ENCODE measurements around the gene CASP4.
"Not testable (repeated sequence)": the region's sequence is repeated elsewhere in the genome, so short reads cannot be mapped to it uniquely, and the experiment has no call there.

The CASP4 gene

DNA sequence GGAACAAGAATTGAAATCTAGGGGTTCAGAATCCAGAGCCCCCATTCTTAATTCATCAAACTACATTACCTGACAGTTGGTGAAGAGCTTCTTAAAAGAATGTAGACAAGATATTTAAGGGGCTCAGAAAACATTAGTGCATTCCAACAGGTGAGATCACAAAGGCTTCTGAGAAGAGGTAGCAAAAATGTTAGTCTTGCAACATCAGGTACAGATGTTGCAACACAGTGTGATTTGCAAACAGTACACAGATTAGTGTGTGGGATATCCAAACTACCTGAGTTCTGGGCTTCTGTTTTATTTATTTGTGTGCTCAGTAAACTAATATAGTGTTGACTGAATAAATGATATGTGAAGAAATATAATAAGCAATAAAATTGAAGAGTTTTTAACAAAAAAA lies 11.8 kb downstream of the CASP4 start:
- no peak for DNase-seq (ENCODE audit: low spot score)

DNA sequence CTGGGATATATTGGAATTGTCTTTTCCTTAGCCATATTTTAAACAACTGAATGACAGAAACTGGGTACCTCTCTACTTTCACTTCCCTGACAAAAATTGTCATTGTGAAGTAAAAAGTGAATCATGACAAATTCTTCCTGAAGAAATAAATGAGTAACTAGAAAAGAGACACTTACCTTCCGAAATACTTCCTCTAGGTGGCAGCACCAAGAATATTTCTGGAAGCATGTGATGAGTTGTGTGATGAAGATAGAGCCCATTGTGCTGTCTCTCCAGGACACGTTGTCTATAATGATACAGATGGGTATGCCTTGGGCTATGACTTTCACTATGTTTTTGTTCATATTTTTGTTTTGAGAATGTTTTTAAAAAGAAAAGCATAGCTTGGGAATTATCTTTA lies 21.5 kb downstream of the CASP4 start:
- peak; percentile 36 for DNase-seq (ENCODE audit: low spot score)

DNA sequence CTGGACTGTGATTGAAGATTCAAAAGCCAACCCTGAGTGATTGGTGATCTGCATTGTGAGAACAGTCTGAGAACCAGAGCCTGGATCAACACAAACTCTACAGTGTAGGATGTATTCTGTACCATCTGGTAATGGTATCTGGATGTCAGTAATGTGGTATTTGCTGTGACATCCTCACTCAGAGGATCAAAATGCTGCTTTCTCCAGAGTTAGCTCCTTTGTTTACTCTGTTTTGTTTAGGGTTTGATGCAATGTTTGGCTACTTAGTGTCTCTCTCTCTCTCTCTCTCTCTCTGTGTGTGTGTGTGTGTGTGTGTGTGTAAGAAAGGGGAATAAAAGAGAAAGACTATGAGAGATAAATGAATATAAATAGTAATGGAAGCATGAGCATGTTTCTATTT lies 24.3 kb downstream of the CASP4 start:
- no peak for DNase-seq (ENCODE audit: low spot score)

DNA sequence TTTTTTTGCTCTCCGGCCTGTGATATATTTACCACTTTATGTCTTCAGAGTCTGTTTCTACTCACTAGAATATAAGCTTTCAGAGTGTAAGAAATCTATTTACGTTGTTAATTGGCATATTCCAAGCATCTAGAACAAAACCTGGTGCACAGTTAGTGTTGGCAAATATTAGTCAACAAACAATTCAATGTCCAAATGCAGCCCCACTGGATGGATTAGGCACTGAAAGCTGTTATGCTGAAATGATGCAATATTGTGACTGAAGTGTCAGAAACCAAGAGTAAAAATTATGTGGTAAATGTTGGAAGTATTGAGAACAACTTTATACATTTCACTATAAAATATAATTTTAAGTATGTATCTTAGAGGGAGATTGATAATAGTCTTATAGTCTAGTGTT lies 24.8 kb downstream of the CASP4 start:
- DNase-seq (ENCODE audit: low spot score), result no peak

DNA sequence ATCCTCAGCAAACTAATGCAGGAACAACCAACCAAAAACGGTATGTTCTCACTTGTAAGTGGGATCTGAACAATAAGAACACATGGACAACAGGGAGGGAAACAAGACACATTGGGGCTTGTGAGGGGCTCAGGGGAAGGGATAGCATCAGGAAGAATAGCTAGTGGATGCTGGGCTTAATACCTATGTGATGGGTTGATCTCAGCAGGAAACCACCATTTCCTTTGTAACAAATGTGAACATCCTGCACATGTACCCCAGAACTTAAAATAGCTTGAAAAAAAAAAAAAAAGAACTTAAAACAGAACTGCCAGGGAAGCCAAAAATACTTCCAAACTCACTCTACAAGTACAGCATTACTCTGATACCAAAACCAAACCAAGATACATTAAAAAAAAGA lies 33.8 kb downstream of the CASP4 start:
- DNase-seq (ENCODE audit: low spot score), result no peak

DNA sequence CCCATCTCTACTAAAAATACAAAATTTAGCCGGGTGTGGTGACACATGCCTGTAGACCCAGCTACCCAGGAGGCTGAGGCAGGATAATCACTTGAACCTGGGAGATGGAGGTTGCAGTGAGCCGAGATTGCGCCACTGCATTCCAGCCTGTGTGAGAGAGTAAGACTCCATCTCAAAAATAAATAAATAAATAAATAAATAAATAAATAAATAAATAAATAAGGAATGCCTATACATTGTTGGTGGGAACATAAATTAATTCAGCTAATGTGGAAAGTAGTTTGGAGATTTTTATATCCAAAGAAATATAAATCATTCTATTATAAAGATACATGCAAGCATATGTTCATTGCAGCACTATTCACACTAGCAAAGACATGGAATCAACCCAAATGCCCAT lies 34.3 kb downstream of the CASP4 start:
- not testable (repeated sequence) for DNase-seq (ENCODE audit: low spot score)

DNA sequence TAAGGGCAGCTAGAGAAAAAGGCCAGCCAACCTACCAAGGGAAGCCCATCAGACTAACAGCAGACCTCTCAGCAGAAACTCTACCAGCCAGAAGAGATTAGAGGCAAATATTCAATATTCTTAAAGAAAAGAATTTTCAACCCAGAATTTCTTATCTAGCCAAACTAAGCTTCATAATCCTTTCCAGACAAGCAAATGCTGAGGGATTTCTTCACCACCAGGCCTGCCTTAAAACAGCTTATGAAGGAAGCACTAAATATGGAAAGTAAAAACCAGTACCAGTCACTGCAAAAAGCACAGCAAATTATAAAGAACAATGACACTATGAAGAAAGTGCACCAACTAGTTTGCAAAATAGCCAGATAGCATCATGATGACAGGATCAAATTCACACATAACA lies 39.6 kb downstream of the CASP4 start:
- DNase-seq (ENCODE audit: low spot score), result no peak

DNA sequence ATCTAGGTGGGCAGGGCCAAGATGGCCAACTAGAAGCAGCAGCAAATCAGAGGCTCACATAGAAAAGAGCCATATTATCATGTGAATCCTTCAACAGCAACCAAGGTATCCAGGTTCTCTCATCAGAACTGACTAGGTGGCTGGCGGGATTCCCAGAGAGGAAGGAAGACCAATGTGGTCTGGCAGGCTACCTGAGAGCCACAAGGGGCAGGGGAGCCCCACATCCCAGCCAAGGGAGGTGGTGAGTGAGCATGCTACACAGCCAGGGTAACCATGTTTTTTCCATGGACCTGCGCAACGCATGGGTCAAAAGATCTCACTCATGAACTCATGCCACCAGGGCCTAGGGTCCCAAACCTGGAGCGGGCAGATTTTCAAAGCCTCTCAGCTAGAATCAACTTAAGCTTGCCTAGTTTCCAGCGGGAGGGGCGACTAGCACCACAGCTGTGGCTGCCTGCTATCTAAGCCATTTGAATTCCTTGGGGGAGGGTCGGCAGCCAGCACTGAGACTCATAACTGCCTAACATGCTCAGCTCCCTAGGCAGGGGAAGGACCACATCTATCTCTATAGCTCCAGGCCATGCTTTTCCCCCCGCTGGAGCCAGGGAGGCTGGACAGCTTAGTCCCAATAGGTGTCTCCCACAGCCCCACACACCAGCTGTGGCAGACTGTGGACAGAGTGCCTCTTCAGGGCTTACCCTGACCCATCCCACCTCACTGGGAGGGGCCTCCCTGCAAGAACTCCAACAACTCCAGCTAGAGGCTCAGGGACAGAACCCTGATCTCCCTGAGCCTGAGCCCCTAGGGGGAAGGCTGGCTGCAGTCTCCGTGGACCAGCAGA lies 41.4 kb downstream of the CASP4 start:
- no peak for DNase-seq (ENCODE audit: low spot score)

DNA sequence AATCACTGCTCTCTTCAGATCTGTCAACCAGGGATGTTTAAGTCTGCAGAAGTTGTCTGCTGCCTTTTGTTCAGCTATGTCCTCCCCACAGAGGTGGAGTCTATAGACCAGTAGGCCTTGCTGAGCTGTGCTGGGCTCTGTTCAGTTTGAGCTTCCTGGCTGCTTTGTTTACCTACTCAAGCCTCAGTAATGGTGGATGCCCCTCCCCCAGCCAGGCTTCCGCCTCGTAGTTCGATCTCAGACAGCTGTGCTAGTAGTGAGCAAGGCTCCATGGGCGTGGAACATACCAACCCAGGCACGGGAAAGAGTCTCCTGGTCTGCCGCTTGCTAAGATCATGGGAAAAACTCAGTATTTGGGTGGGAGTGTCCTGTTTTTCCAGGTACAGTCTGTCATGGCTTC lies 42.5 kb downstream of the CASP4 start:
- no peak for DNase-seq (ENCODE audit: low spot score)

DNA sequence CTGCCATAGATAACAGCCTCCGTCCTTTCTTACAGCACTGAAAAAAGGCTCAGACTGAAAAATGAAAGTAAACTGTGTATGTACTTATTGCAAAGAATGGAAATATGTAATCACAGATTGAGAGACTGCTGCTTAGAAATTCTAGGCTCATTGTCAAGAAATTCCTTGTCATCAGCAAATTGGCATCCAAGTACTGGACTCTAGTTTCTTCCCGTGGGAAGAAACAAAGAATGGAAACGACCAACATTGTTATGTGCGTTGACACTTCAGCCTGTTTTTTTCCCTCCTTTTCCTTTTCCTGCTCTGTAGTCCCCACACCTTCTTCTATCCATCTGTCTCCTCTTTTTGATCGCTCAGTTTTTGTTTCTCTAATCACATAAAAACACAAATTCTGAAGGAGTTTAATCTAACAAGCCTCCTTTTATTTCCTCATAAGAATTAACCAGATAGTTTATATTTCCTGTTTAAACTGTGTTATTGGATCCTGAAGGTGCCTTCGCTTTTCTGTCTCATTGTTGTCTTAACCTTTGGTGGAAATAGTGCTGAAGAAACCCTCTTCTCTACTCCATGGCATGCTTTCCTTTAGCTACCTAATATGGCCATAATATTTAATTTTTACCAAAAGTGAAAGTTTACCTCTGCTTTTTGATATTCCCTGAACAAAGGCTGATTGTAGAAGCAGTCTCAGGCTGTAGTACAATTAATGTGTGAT lies 50.1 kb downstream of the CASP4 start:
- peak; percentile 14 for DNase-seq (ENCODE audit: low spot score)

DNA sequence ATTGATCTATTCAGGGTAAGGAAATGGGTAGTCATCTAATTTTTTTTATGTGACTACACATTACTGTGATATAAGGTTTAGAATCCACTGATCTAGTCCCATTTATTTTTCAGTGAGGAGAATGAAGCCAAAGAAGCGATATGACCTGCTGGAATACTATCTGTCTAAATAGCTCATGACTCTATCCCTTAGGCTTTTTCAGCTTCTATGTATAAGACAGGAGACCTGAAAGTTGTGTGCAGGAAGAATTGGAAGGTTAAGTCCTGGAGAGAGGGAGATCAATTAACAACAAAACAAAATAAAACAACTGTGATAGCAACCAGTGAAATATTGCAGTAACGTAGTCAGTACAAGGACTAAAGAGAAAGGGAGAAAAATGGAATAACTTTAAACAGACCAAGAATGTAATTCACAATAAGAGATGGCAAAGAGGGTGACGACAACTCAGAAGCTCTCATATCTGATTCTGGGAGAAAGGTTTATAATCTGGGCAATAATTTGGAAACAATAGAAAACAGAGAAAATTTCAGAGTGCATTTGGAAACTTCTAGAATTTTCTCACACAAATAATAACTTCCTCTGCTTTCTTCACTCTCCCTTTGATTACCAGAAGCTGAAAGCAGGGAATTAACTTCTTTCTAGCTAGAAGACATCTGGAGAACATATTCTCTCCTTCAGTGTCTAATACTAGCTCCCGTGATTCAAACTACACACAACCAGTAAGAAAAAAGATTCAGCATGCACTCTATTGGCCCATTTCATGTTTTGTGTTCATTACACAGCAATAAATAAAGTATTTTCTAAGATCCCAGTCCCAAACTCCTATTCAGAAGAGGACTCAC lies 50.9 kb downstream of the CASP4 start:
- no peak for DNase-seq (ENCODE audit: low spot score)

DNA sequence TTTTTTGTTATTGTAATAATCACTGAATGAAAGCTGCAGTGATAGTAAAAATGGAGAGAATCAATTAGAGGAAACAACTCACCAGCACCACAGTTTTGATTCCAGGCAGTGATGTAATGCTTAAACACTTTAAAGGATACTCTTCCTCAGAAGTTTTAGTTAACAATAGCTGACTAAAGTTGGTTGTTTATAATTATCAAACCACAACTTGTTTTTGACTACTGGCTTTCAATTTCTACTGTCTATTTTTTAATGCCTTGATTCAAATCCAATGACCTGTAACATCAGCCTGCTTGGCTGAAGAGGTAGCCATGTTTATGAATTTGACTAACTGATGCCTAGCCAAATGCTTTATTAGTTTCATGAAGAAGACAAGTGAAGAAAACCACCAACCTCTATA lies 51.9 kb downstream of the CASP4 start:
- no peak for DNase-seq (ENCODE audit: low spot score)

DNA sequence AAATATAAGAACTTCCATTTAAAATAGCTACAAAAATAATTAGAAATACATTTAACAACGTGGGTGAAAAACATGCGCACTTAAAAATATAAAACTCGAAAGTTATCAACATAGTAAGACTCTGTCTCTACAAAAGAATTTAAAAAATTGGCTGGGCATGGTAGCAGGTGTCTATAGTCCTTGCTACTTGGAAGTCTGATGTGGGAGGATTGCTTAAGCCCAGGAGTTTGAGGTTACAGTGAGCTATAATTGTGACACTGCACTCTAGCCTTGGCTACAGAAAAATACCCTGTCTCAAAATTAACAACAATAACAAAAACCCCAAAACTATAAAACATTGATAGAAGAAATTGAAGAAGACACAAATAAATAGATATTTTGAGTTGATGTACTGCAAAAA lies 56.3 kb downstream of the CASP4 start:
- DNase-seq (ENCODE audit: low spot score), result no peak

DNA sequence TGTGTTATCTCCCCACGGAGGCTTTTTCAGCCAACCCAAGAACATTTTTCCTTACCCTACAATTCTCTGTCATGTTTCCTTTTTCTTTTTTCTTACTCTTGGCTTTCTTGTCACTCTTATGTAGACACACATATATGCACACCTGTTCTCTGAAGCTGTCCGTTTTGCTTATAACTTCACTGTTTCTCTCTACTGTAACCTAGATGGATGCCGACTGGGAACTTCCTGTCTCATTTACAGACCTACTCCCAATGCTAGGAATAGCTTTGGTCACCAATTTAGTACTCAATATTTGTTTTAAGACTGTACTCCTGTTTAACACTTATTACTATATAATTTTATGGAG lies 60.2 kb downstream of the CASP4 start:
- no peak for DNase-seq (ENCODE audit: low spot score)

DNA sequence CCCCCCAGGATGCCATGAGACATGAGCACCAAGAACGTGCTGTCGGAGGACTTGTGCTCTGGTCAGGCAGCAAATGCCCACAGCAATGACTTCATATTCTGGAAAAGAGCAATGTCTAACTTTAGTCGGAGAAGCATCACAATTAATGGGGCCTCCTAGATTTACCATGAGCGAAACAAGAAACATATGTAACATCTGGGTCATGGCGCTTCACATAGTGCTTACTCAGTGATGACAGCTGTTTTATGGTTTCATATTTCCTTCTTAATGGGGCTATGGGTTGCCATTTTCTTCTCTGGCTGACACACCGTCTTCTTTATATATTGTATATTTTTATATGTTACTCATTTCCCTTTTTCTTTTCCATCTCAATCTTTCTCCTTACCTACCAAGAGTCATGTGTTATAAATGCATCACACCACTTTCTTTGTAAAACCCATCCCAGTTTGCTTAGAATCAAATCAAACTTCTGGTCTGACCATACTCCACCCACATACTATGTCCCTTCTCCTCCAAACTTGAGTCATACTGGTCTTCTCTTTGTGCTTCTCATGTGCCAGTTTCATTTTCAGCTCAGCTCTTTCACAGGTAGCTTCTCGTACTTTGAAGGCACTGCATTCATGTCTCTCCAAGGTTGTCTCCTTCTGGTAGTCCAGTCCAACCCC lies 60.7 kb downstream of the CASP4 start:
- no peak for DNase-seq (ENCODE audit: low spot score)

DNA sequence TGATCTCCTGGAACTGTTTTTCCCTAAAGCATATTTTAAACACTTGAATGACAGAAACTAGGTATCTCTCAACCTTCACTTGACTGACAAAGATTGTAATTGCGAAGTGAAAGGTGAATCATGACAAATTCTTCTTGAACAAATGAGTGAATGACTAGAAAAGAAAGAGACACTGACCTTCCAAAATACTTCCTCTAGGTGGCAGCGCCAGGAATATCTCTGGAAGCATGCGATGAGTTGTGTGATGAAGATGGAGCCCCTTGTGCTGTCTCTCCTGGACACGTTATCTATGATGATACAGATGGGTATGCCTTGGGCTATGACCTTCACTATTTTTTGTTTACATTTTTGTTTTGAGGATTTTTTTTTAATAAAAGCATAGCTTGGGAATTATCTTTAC lies 63.1 kb downstream of the CASP4 start:
- no peak for DNase-seq (ENCODE audit: low spot score)

DNA sequence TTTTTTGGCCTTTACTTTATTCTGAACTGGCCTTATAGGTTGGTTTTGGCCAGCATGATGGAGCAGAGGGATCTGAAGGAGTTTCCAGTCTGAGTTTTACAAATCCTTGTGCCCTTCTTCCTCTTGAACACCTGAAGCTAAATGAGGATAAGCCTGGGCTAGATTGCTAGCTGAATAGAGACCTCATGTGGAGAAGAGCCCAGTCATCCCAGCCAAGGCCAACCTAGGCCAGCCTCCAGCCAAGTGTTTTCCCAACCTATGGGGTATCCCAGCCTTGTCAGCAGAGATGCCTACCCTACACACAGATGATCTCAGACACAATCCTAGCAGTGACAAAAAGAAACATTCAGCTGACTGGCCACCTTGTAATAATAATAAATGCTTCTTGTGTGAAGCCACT lies 69.1 kb downstream of the CASP4 start:
- DNase-seq (ENCODE audit: low spot score), result no peak

DNA sequence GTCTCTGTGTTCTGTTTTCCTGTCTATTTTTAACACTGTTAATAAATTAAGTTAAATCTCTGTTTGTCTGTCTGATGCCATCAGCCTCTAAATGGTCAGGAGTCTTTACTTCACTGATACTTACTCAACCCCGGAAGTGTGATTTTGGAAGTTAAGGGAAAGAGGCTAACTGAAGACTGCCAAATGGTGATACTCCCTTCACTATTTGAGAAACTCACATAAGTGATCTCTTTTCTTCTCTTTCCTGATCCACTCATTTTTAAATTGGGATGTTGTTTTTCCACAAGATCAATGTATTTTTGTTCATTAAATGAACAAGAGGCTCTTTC lies 69.7 kb downstream of the CASP4 start:
- peak; percentile 30 for DNase-seq (ENCODE audit: low spot score)

DNA sequence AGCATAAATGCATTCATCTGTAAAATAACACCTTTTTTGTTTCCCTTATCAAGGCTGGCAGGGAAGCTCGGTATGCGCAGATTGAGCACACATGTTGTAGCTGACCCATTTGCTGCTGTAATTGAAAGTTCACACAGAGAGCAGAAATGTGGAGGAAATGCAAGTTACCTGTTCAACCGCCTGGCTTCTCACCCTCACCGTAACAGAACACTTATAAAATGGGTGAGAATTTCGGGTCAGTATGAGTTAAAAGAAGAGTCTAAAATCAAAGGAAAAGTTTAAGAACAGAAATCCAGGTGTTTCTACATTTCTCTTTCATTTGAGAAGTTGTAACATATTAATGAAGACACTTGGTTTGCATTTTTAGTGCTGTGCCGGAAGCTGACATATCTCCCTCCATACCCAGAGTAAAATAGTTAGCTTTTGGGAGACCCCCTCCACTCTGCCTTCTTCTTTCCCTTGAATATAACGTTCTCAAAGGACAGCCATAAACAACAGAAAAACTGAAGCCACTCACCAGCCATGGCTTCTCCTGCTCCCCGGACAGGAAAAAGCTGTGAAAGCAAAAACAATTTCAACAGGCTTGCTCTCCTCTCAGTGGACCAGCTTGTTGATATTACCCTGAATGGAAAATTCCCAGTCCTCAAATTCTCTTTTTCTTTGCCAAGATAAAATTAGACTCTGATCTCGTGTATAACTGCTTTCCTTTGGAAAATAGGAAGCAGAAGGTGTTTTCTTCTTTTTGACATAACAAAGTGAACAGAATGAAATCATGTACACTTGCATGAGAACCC lies 70.3 kb downstream of the CASP4 start, which contains the start of gene CASP12:
TSS of gene CASP12 (minus strand) at position 570 of the 794 bp plus-strand sequence.
- DNase-seq (ENCODE audit: low spot score), result peak; percentile 39

DNA sequence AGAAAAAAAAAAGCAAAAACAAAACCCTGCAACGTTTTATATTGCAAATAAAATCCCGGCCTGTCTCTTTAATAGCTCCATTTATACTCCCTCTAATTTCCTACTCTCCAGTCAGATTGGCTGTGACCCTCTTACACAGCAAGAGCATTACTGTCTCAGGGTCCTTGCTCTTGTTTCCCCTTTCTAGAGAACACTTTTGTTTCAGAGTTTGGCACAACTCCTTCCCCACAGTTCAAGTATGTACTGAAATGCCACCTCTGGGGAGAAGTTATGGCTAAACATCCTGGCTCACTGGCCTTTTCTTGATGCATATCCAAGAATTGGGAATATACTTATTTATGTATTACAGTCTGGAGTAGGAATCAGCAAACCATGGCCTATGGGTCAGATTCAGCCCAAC lies 72.7 kb downstream of the CASP4 start:
- no peak for DNase-seq (ENCODE audit: low spot score)

DNA sequence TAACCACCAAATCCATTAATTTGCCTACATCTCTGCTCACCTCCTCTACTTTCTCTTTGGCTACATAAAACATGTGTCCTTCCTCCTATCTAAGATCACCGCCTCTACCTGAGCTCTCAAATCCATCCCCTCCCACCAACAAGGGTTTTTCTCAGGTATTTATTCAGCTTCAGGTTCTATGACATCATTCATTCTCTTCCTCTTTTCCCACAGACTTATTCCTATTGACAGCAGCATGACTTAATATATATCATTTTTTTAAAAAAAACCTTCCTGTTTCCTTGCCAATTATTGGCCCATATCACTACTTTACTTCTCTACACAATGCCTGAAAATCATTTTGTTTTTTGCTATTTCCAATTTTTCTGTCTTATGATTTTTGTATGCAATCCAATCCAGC lies 74.5 kb downstream of the CASP4 start:
- no peak for DNase-seq (ENCODE audit: low spot score)
